Heart right ventricle (tissue), 16 donors: ENCODE data around the gene TC2N. TPM values are rescaled to one million over a fixed set of nuclear protein-coding genes. Genes with fewer than 3 reads are reported as not detected.
"Not testable (repeated sequence)": the region's sequence is repeated elsewhere in the genome, so short reads cannot be mapped to it uniquely, and the experiment has no call there.

Experiments
- ATAC-seq, 8 donors: fragments of 200-7000 bp; cut with Tn5 transposase; one replicate each; pipeline ENCODE4 v1.9.1; 2020; ENCODE audit warnings: mild to moderate bottlenecking in 8 of 8, moderate library complexity in 8 of 8, moderate number of reproducible peaks in 1 of 8
- DNase-seq, 2 donors: peaks; one replicate each; pipeline ENCODE4 v3.0.0-alpha.2; 2020
- H3K27ac ChIP-seq, 10 donors: fragments of 200-600 bp; sonication (generic) in 2 of 10; one replicate each; pipeline versions ENCODE4 v1.5.0 to v1.8.0; 2020 to 2022; ENCODE audit warnings: mild to moderate bottlenecking in 3 of 10
- H3K27me3 ChIP-seq, 7 donors: fragments of 200-600 bp; one replicate each; pipeline ENCODE4 v1.8.0; 2021 to 2022; ENCODE audit warnings: mild to moderate bottlenecking in 2 of 7
- H3K36me3 ChIP-seq, 9 donors: fragments of 200-600 bp; sonication (generic) in 1 of 9; one replicate each; pipeline versions ENCODE4 v1.5.0 to v1.8.0; 2020 to 2022; ENCODE audit warnings: mild to moderate bottlenecking in 2 of 9
- H3K4me1 ChIP-seq, 9 donors: fragments of 200-600 bp; sonication (generic) in 1 of 9; one replicate each; pipeline versions ENCODE4 v1.5.0 to v1.8.0; 2020 to 2022; ENCODE audit warnings: mild to moderate bottlenecking in 4 of 9
- H3K4me3 ChIP-seq, 10 donors: fragments of 200-600 bp; sonication (generic) in 2 of 10; one replicate each; pipeline versions ENCODE4 v1.5.0 to v1.8.0; 2020 to 2022; ENCODE audit warnings: mild to moderate bottlenecking in 7 of 10, moderate library complexity in 2 of 10
- H3K9me3 ChIP-seq, 11 donors: fragments of 200-600 bp in 10 of 11; sonication (generic) in 2 of 11; one replicate each; pipeline versions ENCODE4 v1.5.0 to v1.8.0; 2013 to 2022; ENCODE audit warnings: mild to moderate bottlenecking in 2 of 11, control low read depth in 1 of 11, moderate library complexity in 1 of 11
- WGBS, 2 donors: extraction: QIAGEN DNeasy Blood & Tissue Kit; methylation state at CpG; one replicate each; pipeline ENCODE4 v1.1.7; 2013; ENCODE audit warnings: inconsistent platforms in 1 of 2; 5-methylcytosine and 5-hydroxymethylcytosine counted together
- intact Hi-C, 10 donors: fragments of 100-400 bp; cut with DNase I; formaldehyde crosslinking; loops; one replicate each; pipeline versions ENCODE4 v1.11.1 to v1.14.2; 2022
- polyA plus RNA-seq, 2 donors: library from polyadenylated mRNA; stranded (reverse); fragments of 200-250 nt; gene quantifications; one replicate each; pipeline ENCODE4 v1.2.3, GENCODE V29; 2013
- total RNA-seq, 10 donors: library from RNA; stranded (reverse); fragmentation: NEBNext Ultra II Directional in 3 of 10; extraction: Animal tissue kit (Norgen Biotek cat#: 25700) in 3 of 10; gene quantifications; one replicate each; pipeline versions ENCODE4 v1.2.1 to v1.2.4, GENCODE V29; 2021 to 2023
- TF ChIP-seq, protein P1 (sequence below), 9 donors: fragments of 200-600 bp; sonication (generic) in 2 of 9; IDR thresholded peaks; one replicate each; pipeline versions ENCODE4 v1.5.0 to v1.8.0; 2021 to 2022; ENCODE audit warnings: antibody characterized with exemption in 9 of 9, mild to moderate bottlenecking in 5 of 9, moderate library complexity in 1 of 9
- donor health status: Arrhythmogenic right ventricular cardiomyopathy.
- donor health status: ischemic (EF 13 %, LVEDD 7.1; RV severe dilation, severe dysfunction).
- donor health status: healthy with polysubstance abuse.
- donor health status: DM: no; HTN: yes; CAD: no.
- donor health status: DM: no; HTN: no; CAD: no.
- donor health status: ischemic (EF 25% LVEDD 6.9; RV normal size, moderate dysfunction).
- donor health status: ischemic (EF 25% LVEDD 5.7; RV mildly dilated, moderate dysfunction).
- donor health status: healthy.
- donor health status: DM: yes; HTN: yes; CAD: no.
- donor health status: Ischemic cardiomyopathy.
- donor health status: ischemic (EF 35%, LVEDD 5.7; RV mildly dilated, moderate dysfunction).
- donor health status: nonischemic (EF 11% LVEDD 7.7; RV severe dilation, severe dysfunction).
- donor health status: DM: yes; HTN: yes; CAD: no.
- donor health status: PGD.
- donor health status: ischemic (EF 29% LVEDD 5.4; RV normal size, mild dysfunction).
- donor health status: nonischemic (EF 23%, LVEDD 6.1; RV moderate dilation, normal function).

TC2N gene
- total and polyA plus RNA-seq, 12 donors = 1.8 to 12.4 (median 3.8) TPM

DNA sequence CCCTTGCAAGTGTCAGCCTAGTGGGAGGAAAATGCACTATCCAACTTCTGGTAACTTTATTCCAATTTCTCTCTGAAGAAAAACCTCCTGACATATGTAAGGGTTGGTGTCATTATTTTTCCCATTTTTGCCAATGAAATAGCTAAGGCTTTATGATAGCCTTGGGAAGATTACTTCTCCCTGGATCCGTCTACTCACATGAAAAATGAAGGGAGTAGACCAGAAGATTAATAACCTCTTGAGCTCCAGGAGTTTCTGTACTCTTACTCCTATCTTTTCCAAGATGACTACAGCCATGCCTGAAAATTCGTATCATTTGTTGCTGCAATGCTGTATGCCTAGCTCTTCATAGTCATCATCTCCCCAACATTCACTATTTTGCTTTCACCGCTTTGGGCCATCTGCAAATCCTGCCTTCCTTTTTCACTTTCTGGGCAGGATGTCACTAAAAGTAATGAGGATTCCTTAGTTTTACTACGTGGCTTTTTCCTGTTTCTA lies 18.8 kb downstream of the TC2N start:
- no peak for DNase-seq
- Histone ChIP-seq H3K4me3 (no peak overlapping the region), H3K36me3 (no peaks in the 10 kb centered on the region), H3K9me3 (no peaks in the 10 kb centered on the region), H3K27ac (no peak overlapping the region), H3K4me1 (peaks cover 0 to 9% (median 0%) of the 10 kb centered on the region in 9 donors), H3K27me3 (peaks cover 0 to 10% (median 4%) of the 10 kb centered on the region in 7 donors)
- intact Hi-C loops = no loop called here
- TF ChIP-seq, protein P1, sequence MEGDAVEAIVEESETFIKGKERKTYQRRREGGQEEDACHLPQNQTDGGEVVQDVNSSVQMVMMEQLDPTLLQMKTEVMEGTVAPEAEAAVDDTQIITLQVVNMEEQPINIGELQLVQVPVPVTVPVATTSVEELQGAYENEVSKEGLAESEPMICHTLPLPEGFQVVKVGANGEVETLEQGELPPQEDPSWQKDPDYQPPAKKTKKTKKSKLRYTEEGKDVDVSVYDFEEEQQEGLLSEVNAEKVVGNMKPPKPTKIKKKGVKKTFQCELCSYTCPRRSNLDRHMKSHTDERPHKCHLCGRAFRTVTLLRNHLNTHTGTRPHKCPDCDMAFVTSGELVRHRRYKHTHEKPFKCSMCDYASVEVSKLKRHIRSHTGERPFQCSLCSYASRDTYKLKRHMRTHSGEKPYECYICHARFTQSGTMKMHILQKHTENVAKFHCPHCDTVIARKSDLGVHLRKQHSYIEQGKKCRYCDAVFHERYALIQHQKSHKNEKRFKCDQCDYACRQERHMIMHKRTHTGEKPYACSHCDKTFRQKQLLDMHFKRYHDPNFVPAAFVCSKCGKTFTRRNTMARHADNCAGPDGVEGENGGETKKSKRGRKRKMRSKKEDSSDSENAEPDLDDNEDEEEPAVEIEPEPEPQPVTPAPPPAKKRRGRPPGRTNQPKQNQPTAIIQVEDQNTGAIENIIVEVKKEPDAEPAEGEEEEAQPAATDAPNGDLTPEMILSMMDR (IDR thresholded peaks at IDR 0.05) = no peak
- no peak for ATAC-seq
- 67 to 73% methylated on average over 4 of the region's 4 CpGs for WGBS, 2 donors

DNA sequence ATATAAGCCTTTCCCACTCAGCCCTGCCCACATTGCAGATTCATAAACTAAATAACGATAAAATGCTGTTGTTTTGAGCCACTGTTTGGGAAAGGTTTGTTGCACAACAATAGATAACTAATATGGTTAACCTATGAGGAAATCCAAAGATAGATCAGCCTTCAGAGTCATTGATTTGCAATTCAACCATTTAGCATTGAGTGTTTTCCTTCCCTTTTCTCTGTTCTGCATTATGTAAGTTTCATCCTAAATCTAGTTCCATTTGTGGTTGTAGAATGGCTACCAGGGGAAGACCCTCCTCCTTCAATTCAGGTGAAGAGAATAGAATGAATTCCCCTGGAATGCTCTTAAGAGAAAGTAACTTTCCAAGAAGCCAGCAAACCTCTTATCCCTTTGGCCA lies 19.6 kb downstream of the TC2N start:
- DNase-seq = no peak
- no peaks in the 10 kb centered on the region for H3K36me3 ChIP-seq
- intact Hi-C loops = no loop called here
- WGBS, 2 donors = 83 to 95% methylated on average over 1 of the region's 1 CpG
- no peak overlapping the region for H3K27ac ChIP-seq
- no peak for ATAC-seq
- TF ChIP-seq, protein P1 (IDR thresholded peaks at IDR 0.05) = no peak
- H3K4me1 ChIP-seq = peaks cover 0 to 8% (median 0%) of the 10 kb centered on the region in 9 donors
- H3K27me3 ChIP-seq = peaks cover 0 to 14% (median 4%) of the 10 kb centered on the region in 7 donors
- no peak overlapping the region for H3K4me3 ChIP-seq
- no peaks in the 10 kb centered on the region for H3K9me3 ChIP-seq

DNA sequence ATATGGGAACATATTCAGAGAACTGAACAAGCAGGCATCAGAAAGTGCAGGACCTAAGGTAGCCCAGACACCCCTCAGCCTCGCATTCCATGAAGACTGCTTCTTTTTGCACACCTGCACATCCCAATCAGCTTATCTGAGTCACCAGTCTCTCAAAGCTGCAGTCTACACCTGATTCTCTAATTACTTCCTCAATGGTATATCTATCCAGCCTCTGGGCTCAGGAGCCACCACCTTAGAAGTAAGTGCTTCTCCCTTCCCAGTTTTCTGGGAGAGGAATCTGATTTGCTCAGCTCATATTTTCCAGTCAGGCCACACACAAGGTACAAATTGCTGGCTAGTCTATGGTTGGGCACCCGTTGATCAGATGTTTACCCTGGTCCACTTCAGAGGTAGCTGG lies 21.7 kb downstream of the TC2N start:
- no peak overlapping the region for H3K4me3 ChIP-seq
- H3K27me3 ChIP-seq = peaks cover 0 to 26% (median 4%) of the 10 kb centered on the region in 7 donors
- ATAC-seq (no peak), DNase-seq (no peak)
- intact Hi-C loops = no loop called here
- TF ChIP-seq, protein P1 (IDR thresholded peaks at IDR 0.05) = no peak
- WGBS, 2 donors = 82 to 83% methylated on average over 2 of the region's 2 CpGs
- no peaks in the 10 kb centered on the region for H3K9me3 ChIP-seq
- H3K27ac ChIP-seq = no peak overlapping the region
- no peaks in the 10 kb centered on the region for H3K36me3 ChIP-seq
- H3K4me1 ChIP-seq = peaks cover 0 to 8% (median 0%) of the 10 kb centered on the region in 9 donors

DNA sequence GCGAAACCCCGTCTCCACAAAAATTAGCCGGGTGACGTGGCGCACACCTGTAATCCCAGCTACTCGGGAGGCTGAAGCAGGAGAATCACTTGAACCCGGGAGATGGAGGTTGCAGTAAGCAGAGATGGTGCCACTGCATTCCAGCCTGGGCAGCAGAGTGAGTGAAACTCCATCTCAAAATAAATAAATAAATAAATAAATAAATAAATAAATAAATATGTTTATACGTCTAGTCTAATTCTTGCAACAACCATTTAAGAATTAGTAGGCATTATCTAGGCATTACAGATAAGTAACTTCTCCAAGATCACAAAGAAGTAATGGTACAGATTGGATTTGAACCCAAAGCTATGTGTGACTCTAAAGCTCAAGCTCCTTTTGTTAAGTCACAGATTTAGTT lies 22.3 kb downstream of the TC2N start:
- H3K4me1 ChIP-seq, intact Hi-C loops, ATAC-seq, DNase-seq, H3K4me3 ChIP-seq, H3K27ac ChIP-seq, H3K9me3 ChIP-seq, H3K36me3 ChIP-seq: not testable (repeated sequence)
- H3K27me3 ChIP-seq = peaks cover 0 to 30% (median 4%) of the 10 kb centered on the region in 7 donors
- WGBS, 2 donors = 90 to 98% methylated on average over 8 of the region's 8 CpGs

DNA sequence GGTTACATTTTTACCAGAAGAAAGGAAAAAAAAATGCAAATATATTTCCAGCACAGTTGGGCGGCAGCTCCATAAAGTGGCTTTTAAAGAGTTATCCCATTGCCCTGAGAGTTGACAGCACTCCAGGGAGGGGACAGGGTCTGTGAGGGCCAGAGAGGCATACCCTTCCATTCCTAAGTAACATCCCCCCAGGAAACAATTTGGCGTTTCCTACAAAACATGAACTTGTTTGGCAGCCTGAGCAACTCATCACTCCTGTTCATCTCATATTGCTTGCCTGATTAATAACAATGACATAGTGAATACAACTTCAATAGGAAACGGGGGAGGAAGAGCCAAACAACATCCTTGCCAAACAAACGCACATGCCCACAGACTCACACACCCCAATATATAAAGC lies 23.3 kb downstream of the TC2N start:
- no peak for DNase-seq
- no peak for ATAC-seq
- 53 to 55% methylated on average over 4 of the region's 4 CpGs for WGBS, 2 donors
- no peak overlapping the region for H3K4me3 ChIP-seq
- peaks cover 0 to 39% (median 11%) of the 10 kb centered on the region in 7 donors for H3K27me3 ChIP-seq
- intact Hi-C loops = no loop called here
- TF ChIP-seq, protein P1 (IDR thresholded peaks at IDR 0.05) = no peak
- no peaks in the 10 kb centered on the region for H3K36me3 ChIP-seq
- H3K9me3 ChIP-seq = no peaks in the 10 kb centered on the region
- no peak overlapping the region for H3K27ac ChIP-seq
- peaks cover 0 to 8% (median 0%) of the 10 kb centered on the region in 9 donors for H3K4me1 ChIP-seq
